Effector memory CD8-positive, alpha-beta T cell (primary cell): ENCODE measurements around the gene ANG.
"Not testable (repeated sequence)": the region's sequence is repeated elsewhere in the genome, so short reads cannot be mapped to it uniquely, and the experiment has no call there.

Experiments used
- ATAC-seq: fragments of 150-1000 bp; cut with Tn5 transposase; replicated peaks from 2 replicates; pipeline ENCODE4 v1.10.0; 2021; ENCODE audit warnings: mild to moderate bottlenecking, moderate library complexity
- DNase-seq, 3 experiments: peaks; one replicate each; pipeline ENCODE4 v3.0.0; 2021
- H3K27ac Mint-ChIP-seq, 2 donors: one replicate each; pipeline ENCODE4 v1.8.0; 2022; ENCODE audit warnings: mild to moderate bottlenecking in 2 of 2, mixed read lengths in 2 of 2, moderate library complexity in 2 of 2
- H3K27me3 Mint-ChIP-seq, 2 donors: one replicate each; pipeline ENCODE4 v1.8.0; 2022; ENCODE audit warnings: mixed read lengths in 2 of 2
- H3K36me3 Mint-ChIP-seq: one replicate; pipeline ENCODE4 v1.8.0; 2022; ENCODE audit warnings: mild to moderate bottlenecking, moderate library complexity, mixed read lengths; ENCODE audit not compliant: insufficient read depth
- H3K4me1 Mint-ChIP-seq, 2 donors: one replicate each; pipeline ENCODE4 v1.8.0; 2022; ENCODE audit warnings: low read depth in 2 of 2, mixed read lengths in 2 of 2
- H3K4me3 Mint-ChIP-seq, 2 donors: one replicate each; pipeline ENCODE4 v1.8.0; 2022; ENCODE audit warnings: mild to moderate bottlenecking in 2 of 2, mixed read lengths in 2 of 2, moderate library complexity in 2 of 2
- H3K9me3 Mint-ChIP-seq, 2 donors: one replicate each; pipeline ENCODE4 v1.8.0; 2022; ENCODE audit warnings: mixed read lengths in 2 of 2
- total RNA-seq, 9 experiments: gene quantifications; one replicate each; lab custom pipeline; 2026; lab: John Stamatoyannopoulos, UW

Gene ANG
- total RNA-seq = 0 to 1.1 (median 0.17) reads per million in 9 experiments

DNA sequence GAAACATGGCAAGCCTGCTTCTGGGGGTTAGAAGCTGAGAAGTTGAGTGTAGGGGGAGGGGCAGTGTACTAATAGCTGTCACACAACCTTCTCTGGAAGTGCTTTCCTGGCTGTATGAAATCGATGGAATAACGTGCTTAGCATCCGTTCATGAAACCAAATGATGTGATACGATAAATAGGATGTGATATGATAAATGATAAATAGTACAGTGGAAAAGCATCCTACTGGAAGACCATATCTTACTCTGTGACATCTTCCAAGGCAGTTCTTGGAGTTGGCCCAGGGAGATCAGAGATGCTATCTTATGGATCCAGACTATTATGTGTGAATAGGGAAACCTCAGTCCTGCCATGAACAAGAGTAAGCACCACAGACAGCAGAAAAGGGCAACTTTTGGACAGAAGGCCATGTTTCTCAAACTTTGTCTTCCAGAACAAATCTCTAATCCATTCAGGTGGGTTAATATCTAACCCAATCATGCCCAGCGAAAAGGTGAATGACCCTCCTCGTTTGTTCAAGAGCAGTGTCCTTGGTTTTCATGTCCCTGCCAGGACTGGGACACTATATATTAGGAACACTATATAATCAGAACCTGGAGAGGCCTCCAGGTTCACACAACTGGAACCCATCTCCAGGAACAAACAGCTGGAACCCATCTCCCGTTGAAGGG is at the start of gene ANG:
Gene ANG, plus strand, starts transcription at position 598 of the 673 bp plus-strand sequence. CDS start 4,801 bp downstream, outside the sequence.
- H3K27ac Mint-ChIP-seq = no peak within 1 kb of the TSS
- DNase-seq = no peak
- H3K27me3 Mint-ChIP-seq = no peaks in the 10 kb centered on the region
- peaks cover 2 to 6% of the 10 kb centered on the region in 2 donors for H3K4me1 Mint-ChIP-seq
- no peaks in the 10 kb centered on the region for H3K36me3 Mint-ChIP-seq
- ATAC-seq = no peak
- H3K9me3 Mint-ChIP-seq = no peaks in the 10 kb centered on the region
- H3K4me3 Mint-ChIP-seq = no peak within 1 kb of the TSS

DNA sequence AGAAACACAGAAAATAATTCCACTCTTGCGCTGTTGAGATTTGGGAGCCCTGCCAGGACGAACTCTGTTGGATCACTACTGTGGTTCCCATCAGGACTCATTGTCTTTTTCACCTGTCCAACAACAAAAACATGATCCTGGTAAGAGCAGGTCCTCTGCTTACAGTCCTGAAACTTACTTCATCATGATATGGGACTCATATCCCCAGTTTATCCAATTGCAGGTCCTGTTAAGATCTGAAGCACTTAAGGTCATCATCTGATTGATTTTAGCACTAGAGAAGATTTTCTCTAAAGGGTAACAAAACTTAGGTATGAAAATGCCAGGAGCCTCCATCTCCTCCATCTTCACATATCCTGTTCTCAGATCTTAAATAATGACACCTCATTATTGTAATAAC is 47.0 kb upstream of the ANG start, which contains the start of gene OR6S1:
Gene OR6S1, minus strand, starts transcription at position 101 of the 400 bp plus-strand sequence. Its CDS starts 0 bp downstream, at position 101.
- DNase-seq = no peak
- no peaks in the 10 kb centered on the region for H3K9me3 Mint-ChIP-seq
- H3K36me3 Mint-ChIP-seq = no peaks in the 10 kb centered on the region
- ATAC-seq = no peak
- no peak within 1 kb of the TSS for H3K27ac Mint-ChIP-seq
- H3K27me3 Mint-ChIP-seq = peaks cover 30 to 39% of the 10 kb centered on the region in 2 donors
- no peaks in the 10 kb centered on the region for H3K4me1 Mint-ChIP-seq
- H3K4me3 Mint-ChIP-seq = no peak within 1 kb of the TSS

DNA sequence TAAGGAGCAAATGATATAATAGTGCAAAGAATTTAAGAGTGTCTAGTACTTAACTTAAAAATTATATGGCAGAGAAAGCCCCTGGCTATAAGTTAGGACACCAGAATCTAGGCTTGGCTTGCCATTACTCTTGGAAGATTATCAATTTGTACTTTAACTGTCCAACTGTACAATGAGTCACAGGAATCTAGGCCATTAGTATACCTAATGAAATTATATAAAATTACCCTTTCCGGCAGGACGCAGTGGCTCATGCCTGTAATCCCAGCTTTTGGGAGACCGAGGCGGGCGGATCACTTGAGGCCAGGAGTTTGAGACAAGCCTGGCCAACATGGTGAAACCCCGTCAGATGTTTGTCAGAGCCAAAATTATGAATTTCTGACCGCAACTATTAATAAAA is 46.4 kb upstream of the ANG start:
- DNase-seq (no peak), ATAC-seq (no peak)
- Mint-ChIP-seq H3K4me1 (no peaks in the 10 kb centered on the region), H3K27ac (no peak overlapping the region), H3K4me3 (no peak overlapping the region), H3K9me3 (no peaks in the 10 kb centered on the region), H3K36me3 (no peaks in the 10 kb centered on the region), H3K27me3 (peaks cover 30 to 39% of the 10 kb centered on the region in 2 donors)

DNA sequence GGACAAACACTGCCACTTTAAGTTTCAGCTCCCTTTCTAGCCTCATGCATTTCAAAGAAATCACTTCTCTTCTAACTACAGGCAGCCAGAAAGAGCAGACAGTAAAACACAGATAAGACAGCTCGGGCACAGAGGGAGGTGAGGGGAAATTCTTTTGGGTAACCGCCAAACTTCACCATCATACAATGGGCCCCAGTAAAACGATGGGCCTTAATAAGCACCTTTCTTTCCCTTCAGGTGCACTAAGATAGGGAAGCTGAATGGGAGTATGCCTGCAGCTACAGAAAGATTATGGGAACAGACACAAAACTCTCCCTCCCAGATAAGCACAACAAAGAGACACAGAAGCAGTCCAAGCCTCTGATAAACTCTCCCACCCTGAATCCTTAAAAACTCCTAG is 45.8 kb upstream of the ANG start:
- H3K9me3 Mint-ChIP-seq, ATAC-seq, H3K36me3 Mint-ChIP-seq, H3K4me3 Mint-ChIP-seq, H3K27ac Mint-ChIP-seq, DNase-seq, H3K4me1 Mint-ChIP-seq: not testable (repeated sequence)
- H3K27me3 Mint-ChIP-seq = peaks cover 34 to 39% of the 10 kb centered on the region in 2 donors

DNA sequence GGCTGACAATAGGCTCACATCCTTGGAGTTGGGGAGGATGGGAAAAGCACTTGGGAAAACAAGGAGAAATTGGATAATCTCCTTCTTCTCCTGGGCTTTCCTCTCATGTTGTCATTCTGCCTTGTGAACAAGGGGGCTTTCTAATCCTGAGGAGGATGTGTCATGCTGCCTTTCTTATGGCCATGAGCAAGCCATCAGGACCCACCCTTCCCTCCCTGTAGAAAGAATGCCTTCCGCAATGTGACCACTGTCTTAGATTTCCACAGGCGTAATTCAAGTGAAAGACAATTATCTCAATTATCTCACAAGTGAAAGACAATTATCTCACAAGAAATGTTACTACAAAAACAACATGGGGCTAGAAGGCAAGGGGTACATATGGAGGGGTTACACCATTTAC is 44.0 kb upstream of the ANG start:
- Mint-ChIP-seq H3K9me3 (no peaks in the 10 kb centered on the region), H3K4me3 (no peak overlapping the region), H3K36me3 (no peaks in the 10 kb centered on the region), H3K27me3 (peaks cover 39 to 41% of the 10 kb centered on the region in 2 donors), H3K27ac (no peak overlapping the region), H3K4me1 (no peaks in the 10 kb centered on the region)
- no peak for DNase-seq
- no peak for ATAC-seq

DNA sequence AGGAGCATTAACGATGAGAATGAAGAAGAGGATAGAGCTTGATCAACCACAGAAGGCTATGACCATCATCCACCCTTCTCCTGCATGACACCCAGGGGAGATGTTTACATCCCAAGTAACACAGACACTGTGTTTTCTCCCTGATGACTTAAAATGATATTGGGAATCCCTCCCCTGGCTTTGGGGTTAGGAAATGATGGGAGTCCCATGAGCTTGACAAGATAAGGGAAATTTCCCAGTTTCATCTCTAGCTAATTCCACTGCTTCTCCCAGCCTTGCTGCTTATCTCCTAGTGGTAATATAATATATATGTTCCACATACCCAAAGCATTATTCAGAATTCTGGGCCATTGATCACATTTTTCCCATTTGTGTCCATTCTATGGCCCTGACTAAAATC is 43.1 kb upstream of the ANG start:
- Mint-ChIP-seq H3K36me3 (peaks cover 4% of the 10 kb centered on the region), H3K27me3 (peaks cover 38 to 41% of the 10 kb centered on the region in 2 donors), H3K9me3 (no peaks in the 10 kb centered on the region), H3K4me3 (no peak overlapping the region), H3K27ac (no peak overlapping the region), H3K4me1 (no peaks in the 10 kb centered on the region)
- no peak for DNase-seq
- ATAC-seq = no peak

DNA sequence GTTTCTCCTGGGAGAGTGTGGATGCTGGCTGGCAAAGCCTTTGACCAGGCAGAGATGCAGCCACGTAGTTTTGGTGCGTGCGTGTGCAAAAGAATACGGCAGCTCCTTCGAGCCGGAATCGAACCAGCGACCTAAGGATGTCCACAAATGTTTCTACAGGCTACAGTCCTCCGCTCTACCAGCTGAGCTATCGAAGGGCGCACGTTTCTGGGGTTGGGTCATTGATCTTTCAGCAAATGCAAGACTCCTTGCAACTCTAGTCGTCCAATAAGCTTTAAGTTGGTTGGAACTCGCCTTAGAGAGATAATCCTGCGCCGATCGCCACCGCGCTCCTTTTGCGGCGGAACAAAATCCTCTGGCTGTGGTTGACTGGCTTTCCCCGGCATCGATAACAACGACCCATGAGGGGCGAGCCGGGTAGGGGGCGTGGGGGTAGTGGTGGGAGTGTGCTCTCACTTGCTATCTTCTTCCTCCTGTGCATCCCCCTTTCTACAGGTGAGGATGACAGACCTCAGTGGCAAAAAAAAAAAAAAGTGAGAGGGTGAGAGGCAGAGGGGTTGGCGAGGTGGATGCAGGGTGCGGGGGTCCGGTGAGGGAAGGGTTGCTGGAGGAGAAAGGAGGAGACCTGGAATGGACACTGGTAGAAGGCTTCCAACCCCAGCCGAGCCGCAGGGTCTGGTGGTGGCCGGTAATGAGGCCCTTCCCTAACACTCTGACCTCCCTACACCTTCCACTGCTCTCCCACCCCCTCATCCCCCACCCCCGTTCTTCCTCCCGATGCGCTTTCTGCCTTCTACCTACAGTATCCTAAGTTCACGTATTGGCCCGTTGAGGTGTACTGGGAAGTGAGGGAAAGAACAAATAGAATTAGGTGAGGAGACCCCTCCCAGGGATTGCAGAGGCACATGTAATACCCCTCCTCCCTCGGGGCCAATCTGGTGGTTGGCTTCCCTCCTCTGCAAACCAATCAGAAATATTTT is 35.3 kb upstream of the ANG start:
- peak; percentile 27 to 35 (median 28) for DNase-seq
- Mint-ChIP-seq H3K9me3 (no peaks in the 10 kb centered on the region), H3K27ac (no peak overlapping the region), H3K4me3 (peak overlapping the region; percentile 69 to 72), H3K36me3 (peaks cover 16% of the 10 kb centered on the region), H3K27me3 (peaks cover 72 to 74% of the 10 kb centered on the region in 2 donors), H3K4me1 (peaks cover 26 to 29% of the 10 kb centered on the region in 2 donors)
- peak; percentile 47 for ATAC-seq

DNA sequence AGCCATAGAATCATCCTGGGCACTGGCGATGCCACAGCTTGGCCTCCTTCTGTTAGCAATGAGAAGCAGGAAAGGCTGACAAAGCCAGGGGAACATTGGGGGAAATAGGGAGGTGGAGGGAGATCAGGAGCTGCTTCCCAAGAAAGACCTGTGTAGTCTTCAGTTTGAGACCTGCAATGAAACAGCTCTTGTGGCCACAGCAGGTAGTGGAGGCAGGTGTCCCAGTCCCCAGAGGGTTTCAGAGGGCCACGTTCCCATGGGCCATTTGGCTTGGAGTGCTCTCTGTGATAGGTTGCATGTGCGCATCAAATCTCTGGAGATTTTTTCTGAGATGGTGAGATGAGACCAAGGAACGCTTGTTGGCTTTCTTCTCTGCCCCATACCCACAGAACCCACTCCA is 32.7 kb upstream of the ANG start:
- Mint-ChIP-seq H3K36me3 (peaks cover 12% of the 10 kb centered on the region), H3K27me3 (peaks cover 74 to 98% of the 10 kb centered on the region in 2 donors), H3K4me3 (no peak overlapping the region), H3K4me1 (peaks cover 29% of the 10 kb centered on the region in 2 donors), H3K9me3 (no peaks in the 10 kb centered on the region), H3K27ac (no peak overlapping the region)
- ATAC-seq (no peak), DNase-seq (no peak)

DNA sequence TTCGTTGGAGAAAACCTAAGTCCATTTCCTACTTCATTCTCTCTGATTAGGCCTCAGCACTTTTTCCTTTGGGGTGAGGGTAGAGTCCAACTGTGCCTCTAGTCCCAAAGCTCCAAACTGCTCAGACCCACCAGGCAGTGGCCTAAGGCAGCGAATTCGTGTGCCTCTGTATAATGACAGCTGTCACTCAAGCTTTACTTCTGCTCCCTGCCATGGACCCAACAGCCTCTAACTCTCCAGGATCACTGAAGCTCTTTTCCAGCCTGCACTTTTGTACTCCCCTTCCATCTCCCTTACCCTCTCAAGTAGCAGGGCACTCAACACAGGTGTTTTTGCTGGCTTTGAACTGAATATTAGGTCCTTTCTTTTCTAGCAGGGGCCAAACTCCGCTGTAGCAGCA is 32.3 kb upstream of the ANG start:
- H3K4me3 Mint-ChIP-seq = no peak overlapping the region
- peaks cover 29% of the 10 kb centered on the region in 2 donors for H3K4me1 Mint-ChIP-seq
- peaks cover 73 to 94% of the 10 kb centered on the region in 2 donors for H3K27me3 Mint-ChIP-seq
- ATAC-seq = no peak
- no peaks in the 10 kb centered on the region for H3K9me3 Mint-ChIP-seq
- no peak for DNase-seq
- H3K27ac Mint-ChIP-seq = no peak overlapping the region
- peaks cover 12% of the 10 kb centered on the region for H3K36me3 Mint-ChIP-seq

DNA sequence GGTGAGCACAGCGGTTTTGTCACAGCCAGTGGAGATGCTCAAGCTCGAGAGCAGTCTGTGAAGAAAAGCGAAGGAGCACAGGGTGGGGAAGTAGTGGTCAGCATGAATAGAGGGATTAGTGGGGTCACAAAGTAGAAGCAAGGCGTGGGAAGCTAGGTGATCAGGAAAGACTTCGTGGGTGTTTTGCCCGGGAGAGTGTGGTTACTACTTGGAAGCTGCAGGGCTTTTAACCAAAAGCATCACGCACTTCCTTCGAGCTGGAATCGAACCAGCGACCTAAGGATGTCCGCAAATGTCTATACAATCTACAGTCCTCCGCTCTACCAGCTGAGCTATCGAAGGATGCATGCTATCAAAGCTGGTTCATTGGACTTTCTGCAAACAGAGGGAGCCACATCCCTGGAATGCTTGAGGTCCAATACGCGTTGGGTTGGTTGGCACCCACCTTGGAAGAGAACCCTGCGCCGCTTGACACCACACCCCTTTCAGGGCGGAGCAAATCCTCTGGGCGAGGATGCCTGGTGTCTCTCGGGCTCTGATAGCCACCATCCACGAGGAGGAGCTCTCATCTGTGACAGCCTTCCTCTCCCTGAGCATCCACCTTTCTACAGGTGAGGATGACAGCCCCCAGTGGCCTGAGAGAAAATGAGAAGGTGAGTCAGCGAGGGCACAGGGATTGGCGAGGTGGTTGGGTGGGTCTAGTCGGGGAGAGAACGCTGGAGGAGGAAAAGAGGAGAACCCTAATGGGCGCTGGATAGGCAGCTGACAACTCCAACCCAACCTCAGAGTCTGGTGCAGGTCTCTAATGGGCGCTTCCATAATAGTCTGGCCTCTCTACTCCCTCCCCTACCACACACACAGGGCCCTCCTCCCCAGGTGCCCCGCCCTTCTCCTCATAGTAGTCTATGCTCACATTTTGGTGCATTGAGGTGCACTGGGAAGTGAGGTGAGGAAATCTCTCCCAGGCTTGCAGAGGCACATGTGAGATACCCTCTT is 31.1 kb upstream of the ANG start:
- peaks cover 62 to 82% of the 10 kb centered on the region in 2 donors for H3K27me3 Mint-ChIP-seq
- no peak overlapping the region for H3K27ac Mint-ChIP-seq
- DNase-seq (no peak), ATAC-seq (peak; percentile 46)
- H3K4me1 Mint-ChIP-seq = peaks cover 31 to 32% of the 10 kb centered on the region in 2 donors
- H3K9me3 Mint-ChIP-seq = no peaks in the 10 kb centered on the region
- H3K4me3 Mint-ChIP-seq = no peak overlapping the region
- peaks cover 12% of the 10 kb centered on the region for H3K36me3 Mint-ChIP-seq

DNA sequence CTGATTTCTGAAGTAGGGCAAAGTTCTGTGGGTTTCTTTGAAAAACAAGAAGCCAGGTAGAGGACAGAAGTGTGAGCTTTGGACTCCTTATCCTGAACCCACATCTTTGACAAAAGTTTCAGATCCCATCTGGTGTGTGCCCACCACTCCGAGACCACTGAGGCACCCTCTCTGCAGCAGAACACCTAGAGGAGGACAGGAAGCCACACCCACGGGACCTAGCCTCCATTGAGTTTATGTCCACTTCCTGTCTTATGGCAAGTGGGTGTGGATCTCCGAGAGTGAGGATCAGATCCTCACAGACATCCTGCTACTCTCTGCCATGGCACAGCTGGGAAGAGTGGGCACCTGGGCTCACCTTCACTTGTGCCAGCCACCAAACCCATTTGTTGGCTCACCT is 30.3 kb upstream of the ANG start:
- no peak for ATAC-seq
- DNase-seq = no peak
- Mint-ChIP-seq H3K27ac (no peak overlapping the region), H3K36me3 (peaks cover 15% of the 10 kb centered on the region), H3K4me3 (no peak overlapping the region), H3K9me3 (no peaks in the 10 kb centered on the region), H3K4me1 (peaks cover 35 to 37% of the 10 kb centered on the region in 2 donors), H3K27me3 (peaks cover 55 to 78% of the 10 kb centered on the region in 2 donors)

DNA sequence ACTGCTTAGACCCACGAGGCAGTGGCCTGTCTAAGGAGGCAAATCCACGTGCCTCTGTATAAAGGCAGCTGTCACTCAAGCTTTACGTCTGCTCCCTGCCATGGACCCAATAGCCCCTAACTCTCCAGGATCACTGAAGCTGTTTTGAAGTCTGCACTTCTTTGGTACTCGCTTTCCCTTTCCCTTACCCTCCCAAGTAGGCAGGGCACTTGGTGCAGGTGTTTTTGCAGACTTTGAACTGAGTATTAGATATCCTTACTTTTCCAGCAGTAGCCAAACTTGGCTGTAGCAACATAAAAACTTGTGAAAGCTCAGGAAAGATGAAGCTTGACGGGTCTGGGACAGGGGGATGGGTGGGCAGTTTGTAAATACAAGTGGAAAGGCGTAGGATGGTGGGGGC is 29.2 kb upstream of the ANG start:
- Mint-ChIP-seq H3K27ac (no peak overlapping the region), H3K36me3 (peaks cover 18% of the 10 kb centered on the region), H3K4me1 (peaks cover 32 to 34% of the 10 kb centered on the region in 2 donors), H3K4me3 (no peak overlapping the region), H3K9me3 (no peaks in the 10 kb centered on the region), H3K27me3 (peaks cover 44 to 70% of the 10 kb centered on the region in 2 donors)
- DNase-seq (no peak), ATAC-seq (no peak)
